Medulla oblongata (tissue), 1 donor: Measurements from ENCODE around the gene NTNG1.
A peak's percentile ranks its signal among the peaks of the same experiment; 100 is the strongest.
"Not testable (repeated sequence)": the region's sequence is repeated elsewhere in the genome, so short reads cannot be mapped to it uniquely, and the experiment has no call there.

Experiments
- DNase-seq: peaks from one replicate; pipeline ENCODE4 v3.0.0-alpha.2; 2015; ENCODE audit errors: extremely low spot score

Gene NTNG1

DNA sequence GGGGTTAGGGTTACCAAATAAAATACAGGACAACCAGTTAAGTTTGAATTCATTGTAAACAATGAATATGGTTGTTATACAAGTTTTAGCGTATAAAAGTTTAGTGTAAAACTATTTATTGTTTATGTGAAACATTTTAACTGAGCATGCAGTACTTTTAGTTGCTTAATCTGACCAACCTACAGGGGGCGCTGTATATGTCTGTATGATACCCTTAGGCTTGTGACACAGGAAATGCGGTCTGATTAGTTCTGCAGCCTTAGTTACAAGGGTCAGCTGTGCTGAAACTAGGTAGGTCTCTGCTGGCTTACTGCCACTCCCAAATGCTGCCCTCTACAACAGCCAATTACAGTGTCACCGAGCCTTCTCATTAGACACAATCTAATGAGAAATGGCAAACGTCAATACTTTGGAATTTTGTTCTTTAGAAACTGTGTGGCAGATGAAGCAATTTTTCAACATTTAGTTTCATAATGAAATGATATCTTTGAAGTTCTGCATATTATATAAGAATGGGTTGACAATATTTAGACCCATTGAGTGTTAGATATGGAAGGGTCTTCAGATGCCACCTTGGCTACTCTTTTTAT, 56.2 kb downstream of the NTNG1 start:
- DNase-seq = no peak

DNA sequence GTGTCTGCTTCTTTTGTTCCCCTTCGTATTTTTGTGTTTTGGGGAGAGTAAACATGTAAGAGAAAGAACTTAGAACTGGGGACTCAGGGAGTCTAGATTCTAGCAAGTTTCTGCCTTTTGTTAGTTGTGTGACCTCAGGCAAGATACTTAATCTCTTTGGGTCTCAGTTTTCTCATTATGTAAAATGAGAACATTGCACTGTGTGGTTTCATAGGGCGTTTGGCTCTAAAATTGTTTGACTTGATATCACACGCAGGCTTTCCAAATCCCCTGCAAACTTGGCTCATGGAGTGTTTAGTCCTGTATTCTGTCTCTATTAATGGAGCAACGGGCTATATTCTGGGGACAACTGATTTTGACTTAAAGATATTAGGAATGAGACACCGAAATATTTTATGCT, 57.7 kb downstream of the NTNG1 start:
- no peak for DNase-seq

DNA sequence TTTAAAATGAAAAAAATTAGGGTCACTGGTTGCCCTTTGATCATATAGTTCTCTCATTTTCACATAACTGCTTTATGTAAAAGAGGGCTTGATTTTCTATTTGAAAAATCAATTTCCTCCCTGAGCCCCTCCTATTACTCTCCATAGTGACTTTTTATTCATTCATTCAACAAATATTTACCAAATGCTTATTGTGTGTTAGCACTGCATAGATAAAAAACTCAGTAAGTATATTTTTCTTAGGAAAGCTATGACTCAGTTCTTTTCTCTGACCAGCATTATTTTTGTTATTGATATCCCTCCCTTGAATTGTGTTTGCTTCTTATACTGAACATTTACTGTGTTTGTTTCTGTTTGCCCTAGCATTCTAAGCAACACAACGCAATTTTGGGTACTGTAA, 59.8 kb downstream of the NTNG1 start:
- no peak for DNase-seq

DNA sequence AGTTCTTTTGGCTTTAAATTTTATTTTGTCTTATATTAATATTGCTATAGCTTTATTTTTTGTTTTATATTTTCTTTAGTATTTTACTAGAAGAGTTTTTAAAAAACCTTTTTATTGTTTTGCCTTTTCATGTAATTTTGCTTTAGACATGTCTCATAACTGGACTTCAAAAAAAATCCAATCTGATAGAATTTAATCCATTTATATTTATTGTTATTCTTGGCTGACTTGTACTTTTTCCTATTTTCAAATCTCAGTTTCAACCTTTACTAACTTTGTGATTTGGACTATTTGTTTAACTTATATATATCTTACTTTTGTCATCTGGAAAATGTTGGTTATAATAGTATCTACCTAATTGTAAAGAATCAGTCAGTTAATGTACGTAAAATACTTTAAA, 61.2 kb downstream of the NTNG1 start:
- no peak for DNase-seq

DNA sequence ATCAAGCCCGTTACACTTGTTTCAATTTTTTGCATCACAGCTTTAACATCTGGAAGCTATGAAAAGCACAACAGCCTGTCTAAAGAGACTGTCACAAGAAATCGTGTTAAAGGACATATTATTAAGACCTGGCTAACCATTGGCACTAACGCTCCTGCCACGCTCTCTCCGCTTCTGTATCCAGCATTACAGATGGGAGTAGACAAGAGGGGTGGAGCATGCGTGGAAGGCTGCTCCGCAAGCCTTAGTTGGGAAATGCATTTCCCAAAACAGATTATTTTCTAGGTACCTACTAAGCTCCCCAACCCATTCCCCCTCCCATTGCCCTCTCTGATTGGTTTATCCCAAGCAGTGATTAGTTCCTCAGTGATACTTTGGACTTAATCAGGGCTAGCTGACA, 72.4 kb downstream of the NTNG1 start:
- DNase-seq = peak; percentile 10

DNA sequence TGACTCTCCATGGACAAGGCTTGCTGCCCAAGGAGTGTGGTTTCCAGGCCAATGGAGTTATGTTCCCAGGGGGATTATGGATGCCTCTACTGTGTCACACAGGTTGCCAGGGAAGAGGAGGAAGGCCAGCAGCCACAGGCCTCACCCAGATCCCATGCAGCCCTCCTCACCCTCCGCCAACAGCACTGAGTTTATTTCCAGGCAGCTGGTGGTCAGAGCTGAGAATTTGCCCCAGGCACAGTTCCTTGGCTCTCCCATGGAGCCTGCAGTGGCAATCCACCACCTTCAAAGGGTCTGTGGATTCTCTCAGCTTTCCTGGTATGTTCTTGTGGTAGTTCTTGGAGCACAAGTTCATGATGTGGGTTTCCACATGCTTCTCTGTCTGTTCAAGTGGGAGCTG, 79.2 kb downstream of the NTNG1 start:
- no peak for DNase-seq

DNA sequence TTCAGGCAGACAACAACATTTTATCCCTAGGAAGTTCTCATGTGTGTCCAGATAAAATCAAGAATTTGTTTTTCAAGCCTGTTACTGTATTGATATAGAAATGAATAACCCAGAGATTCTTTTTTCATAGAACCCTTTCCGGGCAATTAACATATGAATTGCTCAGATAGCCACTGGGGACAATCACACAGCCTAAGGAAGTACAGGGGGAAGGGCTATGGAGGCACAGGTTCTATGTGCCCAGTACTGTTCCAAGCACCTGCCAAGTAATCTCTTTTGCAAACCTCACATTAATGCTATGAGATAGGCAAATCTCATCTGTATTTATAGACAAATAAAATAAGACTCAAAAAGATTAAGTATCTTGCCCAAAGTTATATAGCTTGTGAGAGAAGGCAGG, 84.9 kb downstream of the NTNG1 start:
- no peak for DNase-seq

DNA sequence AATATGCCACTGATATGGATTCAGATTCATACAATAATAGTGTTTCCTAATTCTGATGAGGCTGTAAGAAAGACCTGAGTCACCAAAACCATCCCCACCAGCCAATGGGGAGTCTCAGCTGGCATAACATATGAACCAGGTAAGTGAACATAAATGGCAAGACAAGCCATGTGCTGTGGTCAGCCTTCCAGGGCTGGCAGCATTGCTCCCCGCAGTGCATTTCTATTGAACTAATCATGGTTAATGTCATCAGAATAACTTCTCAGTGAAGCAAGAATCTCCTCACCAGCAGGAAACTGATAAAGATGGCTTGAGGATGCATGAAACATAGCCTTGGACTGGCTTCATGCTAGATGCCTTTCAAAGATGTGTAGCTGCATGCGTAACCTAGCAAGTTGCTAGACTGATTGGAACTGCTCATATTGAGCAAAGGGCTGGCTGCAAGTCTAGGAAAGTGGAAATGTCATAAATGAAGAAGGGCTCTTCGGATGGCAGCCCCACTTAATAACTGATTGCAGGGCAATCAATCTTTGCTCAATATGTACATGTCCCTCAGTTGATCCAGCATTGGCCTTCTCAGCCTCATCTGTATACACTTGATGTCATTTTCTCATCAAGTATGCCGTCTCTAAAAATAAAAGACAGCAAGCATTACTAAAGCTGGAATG, 88.0 kb downstream of the NTNG1 start:
- DNase-seq = no peak

DNA sequence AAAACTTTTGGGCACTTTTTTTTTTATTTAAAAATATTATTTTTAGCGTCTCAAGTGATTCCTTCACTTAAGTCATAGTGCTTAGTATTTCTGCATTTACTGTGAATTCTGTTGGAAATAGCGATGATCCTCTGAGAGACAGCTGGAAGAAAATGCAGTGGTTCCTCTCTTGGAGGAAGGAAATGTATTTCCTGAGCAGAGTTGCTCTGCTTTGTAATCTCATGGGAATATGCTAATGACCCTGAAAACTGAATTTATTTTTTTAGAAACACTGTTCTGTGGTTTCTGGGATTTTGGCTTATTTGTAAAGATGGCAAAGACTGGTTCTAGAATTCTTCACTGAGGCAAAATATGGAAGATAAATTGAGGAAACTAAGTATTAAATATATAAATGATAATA, 88.9 kb downstream of the NTNG1 start:
- DNase-seq = no peak

DNA sequence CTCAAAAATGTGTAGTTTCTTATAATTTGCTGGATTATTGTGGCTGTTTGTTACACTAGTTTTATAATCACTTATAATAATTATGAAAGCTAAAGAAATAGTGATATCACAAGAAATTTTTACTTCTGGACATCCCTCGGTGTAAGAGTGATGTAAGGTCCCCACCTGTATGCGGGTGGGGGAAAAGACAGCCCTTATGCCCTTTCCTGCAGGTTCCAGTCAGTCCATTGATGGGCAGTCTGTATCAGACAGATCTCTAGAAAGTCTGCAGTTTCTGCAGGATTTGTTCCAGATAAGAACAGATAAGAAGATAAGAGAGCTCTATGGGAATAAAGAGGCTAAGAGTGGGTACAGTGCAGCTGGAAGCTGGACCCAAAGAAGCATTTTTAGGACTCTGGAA, 89.3 kb downstream of the NTNG1 start:
- DNase-seq = no peak

DNA sequence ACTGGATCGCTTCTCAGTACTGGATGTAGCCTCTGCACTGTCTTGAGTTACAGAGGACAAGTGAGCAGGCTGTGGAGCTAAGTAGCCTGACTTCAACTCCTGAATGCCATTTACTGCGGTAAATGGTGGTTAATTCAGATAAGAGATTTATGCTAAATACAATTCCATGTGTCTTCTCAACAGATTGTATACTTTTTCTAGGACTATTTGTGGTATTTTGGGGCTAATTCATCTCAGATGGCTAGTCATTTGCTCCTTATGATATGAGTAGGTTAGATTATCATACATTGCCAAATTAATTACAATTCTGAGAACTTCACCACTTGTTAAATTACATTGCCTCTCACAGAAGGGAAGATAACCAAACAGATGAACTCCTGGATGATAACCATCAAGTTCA, 90.5 kb downstream of the NTNG1 start:
- DNase-seq = no peak

DNA sequence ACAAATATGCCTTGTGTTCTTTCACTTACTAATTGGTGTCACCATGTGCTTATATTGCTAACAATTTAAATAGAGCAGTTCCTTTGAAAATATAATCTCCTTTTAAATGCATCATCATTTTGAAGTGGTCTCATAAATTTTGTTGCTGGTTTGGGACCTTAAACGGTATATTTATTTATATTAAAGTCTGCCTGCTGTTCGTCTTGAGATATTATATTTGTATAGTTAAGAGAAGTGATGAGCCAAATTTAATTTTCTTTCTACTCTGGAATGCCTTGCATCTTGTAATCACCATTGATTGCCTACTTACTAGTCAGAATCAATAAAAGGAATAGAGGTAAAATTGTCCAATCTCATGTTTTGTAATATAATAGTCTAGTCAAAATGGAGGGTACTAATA, 91.6 kb downstream of the NTNG1 start:
- DNase-seq = no peak

DNA sequence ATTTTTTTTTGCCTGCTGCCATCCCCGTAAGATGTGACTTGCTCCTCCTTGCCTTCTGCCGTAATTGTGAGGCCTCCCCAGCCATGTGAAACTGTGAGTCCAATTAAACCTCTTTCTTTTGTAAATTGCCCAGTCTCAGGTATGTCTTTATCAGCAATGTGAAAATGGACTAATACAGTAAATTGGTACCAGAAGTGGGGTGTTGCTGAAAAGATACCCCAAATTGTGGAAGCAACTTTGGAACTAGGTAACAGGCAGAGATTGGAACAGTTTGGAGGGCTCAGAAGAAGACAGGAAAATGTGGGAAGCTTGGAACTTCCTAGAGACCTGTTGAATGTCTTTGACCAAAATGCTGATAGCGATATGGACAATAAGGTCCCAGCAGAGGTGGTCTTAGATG, 95.9 kb downstream of the NTNG1 start:
- DNase-seq = not testable (repeated sequence)

DNA sequence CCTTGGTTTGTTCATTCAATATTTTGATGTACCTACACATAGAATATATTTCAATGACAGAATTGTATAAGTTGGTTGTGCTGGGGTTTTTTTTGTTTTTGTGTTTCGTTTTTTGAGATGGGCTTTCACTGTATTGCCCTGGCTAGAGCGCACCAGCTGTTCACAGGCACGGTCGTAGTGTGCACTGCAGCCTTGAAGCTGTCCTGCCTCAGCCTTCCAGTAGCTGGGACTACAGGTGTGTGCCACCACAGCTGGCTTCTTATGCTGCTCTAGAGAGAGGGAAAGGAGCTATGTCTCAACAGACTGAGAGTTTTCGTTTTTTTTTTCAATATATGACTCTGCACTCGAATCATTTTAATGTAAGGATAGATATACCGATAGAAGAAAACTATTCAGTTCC, 102.6 kb downstream of the NTNG1 start:
- DNase-seq = no peak

DNA sequence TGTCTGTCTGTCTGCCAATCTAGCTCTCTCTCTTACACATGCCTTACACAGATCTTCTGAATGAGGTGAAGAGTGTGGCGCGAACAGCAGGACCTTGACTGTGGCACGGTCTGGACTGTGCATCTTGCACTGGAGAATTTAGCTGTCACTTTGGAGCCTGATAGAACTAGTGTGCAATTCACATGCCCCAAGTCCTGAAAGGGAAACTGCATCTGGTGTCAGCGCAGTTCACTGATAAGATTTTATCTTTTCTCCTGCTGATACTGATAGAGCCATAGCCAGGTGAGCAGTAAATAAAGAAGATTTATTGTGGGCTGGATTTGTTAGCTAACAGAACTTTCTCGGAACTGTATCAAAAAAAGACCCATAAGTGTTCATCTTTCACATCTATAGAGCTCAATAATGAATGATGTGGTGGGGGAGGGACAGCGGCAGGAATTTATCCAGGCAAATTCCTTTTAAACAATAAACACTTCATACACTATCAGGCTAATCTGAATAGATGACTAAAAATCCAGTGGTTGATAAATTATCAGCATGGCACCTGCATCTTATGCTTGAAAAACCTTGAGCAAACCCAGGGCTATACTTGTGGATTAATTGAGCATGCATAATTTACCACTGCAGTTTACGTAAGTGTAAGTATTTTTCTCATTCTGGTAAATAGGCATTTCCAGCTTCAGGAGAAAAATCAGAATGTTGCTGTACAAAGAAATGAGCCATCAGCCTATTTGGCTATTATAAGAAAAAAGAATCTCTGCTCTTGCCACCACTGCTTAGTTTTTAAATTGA, 104.1 kb downstream of the NTNG1 start:
- no peak for DNase-seq

DNA sequence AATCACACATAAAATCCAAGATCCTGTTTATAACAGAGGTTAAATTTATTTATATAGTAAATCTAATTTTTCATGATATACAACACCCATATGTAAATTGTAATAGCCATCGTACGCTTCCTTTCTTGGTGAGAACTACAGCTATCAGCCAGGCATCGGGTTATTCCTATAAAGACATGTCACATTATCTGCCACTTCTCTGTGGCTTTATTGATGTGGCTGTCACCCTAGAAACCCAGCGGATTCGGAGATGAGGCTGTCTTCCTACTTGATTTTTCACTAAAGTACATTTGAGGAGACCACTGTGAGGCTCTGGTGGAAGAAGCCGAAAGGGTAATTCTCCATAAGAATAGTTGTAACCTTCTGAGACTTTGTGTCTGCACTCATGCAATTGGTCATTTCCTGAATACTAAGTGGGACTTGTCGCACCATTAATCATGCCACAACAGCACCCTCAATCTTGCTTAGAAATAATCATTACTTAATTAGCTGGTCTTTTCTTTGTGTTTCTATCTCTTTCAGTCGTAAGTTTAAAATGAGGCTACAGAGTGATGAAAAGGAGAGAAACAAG, 106.0 kb downstream of the NTNG1 start:
- no peak for DNase-seq

DNA sequence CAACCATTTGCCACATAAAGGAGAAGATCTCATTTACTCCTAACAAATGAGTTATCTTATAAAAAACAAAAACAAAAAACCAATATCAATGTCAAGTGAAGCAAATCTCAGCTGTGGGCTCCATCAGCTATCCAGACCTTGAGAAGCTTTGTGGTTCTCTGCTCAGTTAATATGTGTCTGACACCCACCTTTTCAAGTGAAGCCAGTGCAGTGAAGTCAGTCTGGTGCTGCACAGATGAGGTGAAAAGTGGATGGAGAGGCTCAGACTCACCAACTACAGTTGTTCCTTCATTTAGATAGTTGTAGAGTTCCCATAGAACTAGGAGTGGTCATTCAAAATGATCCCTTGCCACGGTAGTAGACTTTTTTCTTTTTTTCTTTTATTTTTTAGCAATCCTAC, 106.8 kb downstream of the NTNG1 start:
- no peak for DNase-seq

DNA sequence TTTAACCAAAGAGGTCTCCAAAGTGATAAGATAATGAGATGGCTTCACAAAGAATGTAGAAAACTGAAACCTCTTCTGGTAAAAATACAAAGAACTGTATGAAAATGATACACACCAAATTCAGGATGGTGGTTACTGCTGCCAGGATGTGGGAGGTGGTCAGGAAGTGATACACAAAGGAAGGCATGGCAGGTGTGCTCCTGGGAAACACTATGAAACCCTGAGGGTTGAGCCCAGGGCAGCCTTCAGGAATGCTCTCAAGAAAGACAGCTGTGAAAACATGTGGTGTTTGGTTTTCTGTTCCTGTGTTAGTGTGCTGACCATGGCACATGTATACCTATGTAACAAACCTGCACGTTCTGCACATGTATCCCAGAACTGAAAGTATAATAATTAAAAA, 109.3 kb downstream of the NTNG1 start:
- DNase-seq = no peak

DNA sequence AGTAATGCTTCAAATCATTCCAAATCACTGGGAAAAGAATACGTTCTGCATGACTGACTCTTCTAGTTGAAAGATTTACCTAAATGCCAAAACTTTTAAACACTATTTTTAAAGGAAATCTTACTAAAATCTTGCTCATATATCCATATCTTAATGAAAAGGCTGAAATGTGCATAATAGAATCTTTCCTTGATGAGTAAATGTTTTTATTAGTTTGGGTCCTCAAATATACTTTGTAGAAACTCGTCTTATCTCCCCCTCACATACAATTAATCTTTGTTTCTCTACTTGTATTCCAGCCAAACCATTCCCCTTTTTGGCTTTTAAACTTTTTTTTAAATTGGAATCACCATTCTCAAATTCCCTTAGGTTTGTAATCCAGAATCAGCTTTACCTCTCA, 110.2 kb downstream of the NTNG1 start:
- DNase-seq = no peak

DNA sequence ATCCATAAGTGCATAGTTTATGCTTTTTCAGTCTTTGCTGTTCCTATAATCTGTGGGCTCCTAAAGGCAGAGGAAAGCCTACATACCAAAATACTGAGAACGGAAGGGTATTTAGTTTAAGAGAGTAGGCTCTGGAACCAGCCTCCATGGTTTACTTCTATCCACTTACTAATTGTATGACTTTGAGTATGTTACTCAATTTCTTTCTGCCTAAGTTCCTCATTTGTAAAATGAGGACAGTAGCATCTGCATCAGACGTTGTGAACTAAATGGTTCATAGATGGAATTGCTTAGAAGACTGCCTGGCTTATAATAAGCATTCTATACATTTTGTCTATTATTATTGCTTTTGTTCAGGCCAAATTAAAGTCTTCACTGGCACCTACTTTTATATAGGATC, 111.0 kb downstream of the NTNG1 start:
- no peak for DNase-seq

DNA sequence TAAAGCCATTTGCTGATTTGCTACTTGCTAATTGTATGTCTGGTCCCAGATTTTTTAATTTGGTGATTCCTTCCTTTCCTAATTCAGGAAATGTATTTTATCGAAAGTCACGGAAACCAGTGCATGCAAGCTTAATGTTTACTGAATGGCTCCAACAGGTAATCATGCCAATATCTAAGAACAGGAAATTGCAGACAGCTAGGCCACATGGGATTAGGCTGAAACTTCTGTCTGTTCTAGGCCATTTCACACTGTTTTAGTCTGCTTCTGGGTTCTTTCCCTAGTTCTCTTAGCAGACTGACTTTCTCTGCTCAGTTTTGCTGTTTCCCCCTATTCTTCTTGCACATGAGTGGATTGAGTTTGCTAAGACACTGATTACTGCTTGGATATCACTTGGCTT, 111.4 kb downstream of the NTNG1 start:
- no peak for DNase-seq

DNA sequence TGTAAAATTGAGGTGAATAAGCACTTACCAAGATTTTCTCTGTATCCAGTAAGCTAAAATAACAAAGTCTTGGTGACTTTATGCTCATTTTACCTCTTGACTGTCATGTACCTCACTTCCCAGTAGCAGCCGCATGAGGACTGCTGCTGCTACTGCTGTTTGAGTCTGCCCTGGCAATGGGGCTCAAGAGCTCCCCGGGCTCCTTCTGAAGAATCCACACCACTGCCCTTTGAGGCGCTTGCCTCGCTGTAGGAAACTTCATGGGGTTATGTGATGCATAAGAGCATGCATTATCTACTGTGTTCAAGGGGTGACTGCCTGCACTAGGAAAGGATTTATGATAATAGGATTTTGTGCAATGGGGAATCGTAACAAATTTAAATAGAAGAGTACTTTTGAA, 113.5 kb downstream of the NTNG1 start:
- DNase-seq = no peak

DNA sequence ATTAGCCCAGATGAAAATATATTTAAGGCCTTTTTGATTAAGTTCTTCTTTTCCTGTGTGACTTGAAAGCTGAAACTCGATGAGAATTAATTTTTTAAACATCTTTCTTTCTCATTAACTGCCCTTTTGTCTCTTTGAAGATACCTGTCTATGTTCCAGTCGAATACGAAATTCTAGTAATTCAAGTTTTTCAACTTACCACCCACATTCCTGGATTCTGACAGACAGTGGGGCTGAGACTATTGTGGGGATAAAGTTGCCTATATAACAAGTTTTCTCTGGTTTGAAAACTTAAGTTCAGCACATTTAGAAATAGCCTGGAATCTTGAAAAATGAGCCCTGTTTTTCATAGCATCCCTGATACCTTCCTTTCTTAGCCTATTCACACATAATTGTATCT, 114.6 kb downstream of the NTNG1 start:
- DNase-seq = no peak
